22Rv1 (cell line): ENCODE data around the gene MCM9.

Experiments
- ZFX ChIP-seq: fragments of 450-650 bp; IDR thresholded peaks from 2 replicates; pipeline ENCODE4 v1.6.1; 2017; ENCODE audit warnings: antibody characterized with exemption, borderline replicate concordance
- TF ChIP-seq, protein P1 (sequence below): fragments of 450-650 bp; IDR thresholded peaks from 2 replicates; pipeline ENCODE4 v1.5.1; 2017; ENCODE audit warnings: mild to moderate bottlenecking

DNA sequence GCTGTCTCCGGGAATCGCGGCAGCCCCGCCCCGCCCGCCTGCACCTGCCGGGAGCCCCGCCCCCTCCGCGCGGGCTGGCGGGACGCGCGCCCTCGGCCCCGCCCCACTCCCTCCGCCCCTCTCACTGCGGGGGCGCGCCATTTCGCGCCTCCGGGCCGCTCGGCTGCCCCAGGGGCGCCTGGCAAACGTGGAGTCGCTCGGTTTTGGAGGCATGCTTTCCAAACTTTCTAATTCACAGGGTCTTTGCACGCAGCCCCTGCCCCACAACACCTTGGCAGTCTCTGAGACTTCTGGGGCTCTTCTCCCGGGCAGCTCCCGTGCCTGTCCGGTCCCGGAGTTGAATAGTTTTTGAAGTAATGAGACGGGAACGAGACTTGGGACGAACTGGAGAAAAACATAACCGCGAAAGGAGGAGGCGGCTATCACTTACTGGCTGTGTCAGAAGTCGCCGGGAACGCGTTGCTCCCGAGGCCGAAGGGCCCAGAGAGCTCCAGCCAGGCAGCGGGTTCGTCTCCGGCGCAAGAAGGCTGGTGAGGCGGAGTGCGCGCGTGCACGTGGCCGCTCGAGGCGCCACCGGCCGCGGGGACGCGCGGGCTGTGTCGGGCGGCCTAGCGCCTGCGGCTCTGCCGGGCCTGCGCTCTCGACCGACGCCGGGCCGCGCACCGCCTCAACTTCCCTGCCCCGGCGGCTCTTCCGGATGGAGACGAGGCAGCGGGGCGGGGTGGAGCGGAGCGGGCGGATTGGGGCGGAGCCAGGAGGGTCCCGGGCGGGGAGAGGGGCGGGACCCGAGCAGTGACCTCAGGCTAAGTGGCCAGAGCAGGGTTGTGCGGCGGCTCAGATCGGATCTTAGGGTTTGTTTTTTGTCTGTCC is at the start of gene MCM9:
- TF ChIP-seq, protein P1, sequence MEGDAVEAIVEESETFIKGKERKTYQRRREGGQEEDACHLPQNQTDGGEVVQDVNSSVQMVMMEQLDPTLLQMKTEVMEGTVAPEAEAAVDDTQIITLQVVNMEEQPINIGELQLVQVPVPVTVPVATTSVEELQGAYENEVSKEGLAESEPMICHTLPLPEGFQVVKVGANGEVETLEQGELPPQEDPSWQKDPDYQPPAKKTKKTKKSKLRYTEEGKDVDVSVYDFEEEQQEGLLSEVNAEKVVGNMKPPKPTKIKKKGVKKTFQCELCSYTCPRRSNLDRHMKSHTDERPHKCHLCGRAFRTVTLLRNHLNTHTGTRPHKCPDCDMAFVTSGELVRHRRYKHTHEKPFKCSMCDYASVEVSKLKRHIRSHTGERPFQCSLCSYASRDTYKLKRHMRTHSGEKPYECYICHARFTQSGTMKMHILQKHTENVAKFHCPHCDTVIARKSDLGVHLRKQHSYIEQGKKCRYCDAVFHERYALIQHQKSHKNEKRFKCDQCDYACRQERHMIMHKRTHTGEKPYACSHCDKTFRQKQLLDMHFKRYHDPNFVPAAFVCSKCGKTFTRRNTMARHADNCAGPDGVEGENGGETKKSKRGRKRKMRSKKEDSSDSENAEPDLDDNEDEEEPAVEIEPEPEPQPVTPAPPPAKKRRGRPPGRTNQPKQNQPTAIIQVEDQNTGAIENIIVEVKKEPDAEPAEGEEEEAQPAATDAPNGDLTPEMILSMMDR = no peak
- no peak for TF ChIP-seq ZFX
